Adrenal gland (tissue), 5 donors: ENCODE results near the gene SKA3.
"Not testable (repeated sequence)": the region's sequence is repeated elsewhere in the genome, so short reads cannot be mapped to it uniquely, and the experiment has no call there.

Experiments
- POLR2A ChIP-seq, 2 donors: fragments of 450-650 bp; IDR thresholded peaks; one replicate each; pipeline ENCODE4 v1.6.1; 2017; ENCODE audit warnings: antibody characterized with exemption in 2 of 2, mild to moderate bottlenecking in 2 of 2, moderate library complexity in 1 of 2
- TF ChIP-seq, protein P1 (sequence below), 6 experiments: fragments of 450-650 bp in 4 of 6; fragments of 200-600 bp in 2 of 6; sonication (generic) in 1 of 6; IDR thresholded peaks; 1 replicate in 5 of 6; 2 replicates in 1 of 6; pipeline versions ENCODE4 v1.5.1 to v1.8.0; 2016 to 2021; ENCODE audit warnings: antibody characterized with exemption in 6 of 6, mild to moderate bottlenecking in 2 of 6, moderate library complexity in 1 of 6
- donor health status: DM: no; HTN: no; CAD: no.

DNA sequence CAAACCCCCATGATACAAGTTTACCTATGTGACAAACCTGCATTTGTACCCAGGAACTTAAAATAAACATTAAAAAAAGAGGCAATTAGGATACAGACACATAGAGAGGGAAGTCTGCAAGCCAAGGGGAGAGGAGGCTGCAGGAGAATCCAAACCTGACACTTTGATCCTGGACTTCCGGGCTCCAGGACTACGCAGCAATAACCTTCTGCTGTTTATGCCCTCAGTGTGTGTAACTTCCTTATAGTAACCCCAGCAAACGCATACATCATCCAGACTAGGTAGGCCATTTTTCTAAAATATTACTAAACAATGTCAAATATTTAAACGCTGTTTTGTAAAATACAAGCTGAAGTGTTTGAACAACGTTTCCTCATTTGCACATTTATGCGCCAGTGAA, 39.1 kb upstream of the SKA3 start:
- TF ChIP-seq, protein P1, sequence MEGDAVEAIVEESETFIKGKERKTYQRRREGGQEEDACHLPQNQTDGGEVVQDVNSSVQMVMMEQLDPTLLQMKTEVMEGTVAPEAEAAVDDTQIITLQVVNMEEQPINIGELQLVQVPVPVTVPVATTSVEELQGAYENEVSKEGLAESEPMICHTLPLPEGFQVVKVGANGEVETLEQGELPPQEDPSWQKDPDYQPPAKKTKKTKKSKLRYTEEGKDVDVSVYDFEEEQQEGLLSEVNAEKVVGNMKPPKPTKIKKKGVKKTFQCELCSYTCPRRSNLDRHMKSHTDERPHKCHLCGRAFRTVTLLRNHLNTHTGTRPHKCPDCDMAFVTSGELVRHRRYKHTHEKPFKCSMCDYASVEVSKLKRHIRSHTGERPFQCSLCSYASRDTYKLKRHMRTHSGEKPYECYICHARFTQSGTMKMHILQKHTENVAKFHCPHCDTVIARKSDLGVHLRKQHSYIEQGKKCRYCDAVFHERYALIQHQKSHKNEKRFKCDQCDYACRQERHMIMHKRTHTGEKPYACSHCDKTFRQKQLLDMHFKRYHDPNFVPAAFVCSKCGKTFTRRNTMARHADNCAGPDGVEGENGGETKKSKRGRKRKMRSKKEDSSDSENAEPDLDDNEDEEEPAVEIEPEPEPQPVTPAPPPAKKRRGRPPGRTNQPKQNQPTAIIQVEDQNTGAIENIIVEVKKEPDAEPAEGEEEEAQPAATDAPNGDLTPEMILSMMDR (IDR thresholded peaks at IDR 0.05) = not testable (repeated sequence)
- TF ChIP-seq POLR2A (IDR thresholded peaks at IDR 0.05) = not testable (repeated sequence)
